WTC11 (cell line): ENCODE data around the gene PCNX3. TPM values are rescaled to one million over a fixed set of nuclear protein-coding genes. Genes with fewer than 3 reads are reported as not detected.
A peak's percentile ranks its signal among the peaks of the same experiment; 100 is the strongest.

ENCODE experiments used
- CBFB ChIP-seq: sonication (generic); formaldehyde crosslinking; IDR thresholded peaks from 2 replicates; pipeline ENCODE4 v1.8.1; 2022; ENCODE audit warnings: mild to moderate bottlenecking, low read depth, missing genetic modification reagents
- CREM ChIP-seq: sonication (generic); formaldehyde crosslinking; IDR thresholded peaks from 2 replicates; pipeline ENCODE4 v1.8.1; 2022; ENCODE audit warnings: mild to moderate bottlenecking, missing genetic modification reagents, moderate library complexity
- FOXJ3 ChIP-seq: sonication (generic); formaldehyde crosslinking; IDR thresholded peaks from 2 replicates; pipeline ENCODE4 v1.9.0; 2021; ENCODE audit warnings: missing genetic modification reagents, mild to moderate bottlenecking, borderline replicate concordance
- FOXP1 ChIP-seq: sonication (generic); formaldehyde crosslinking; IDR thresholded peaks from 2 replicates; pipeline ENCODE4 v1.8.0; 2022; ENCODE audit warnings: missing genetic modification reagents, mild to moderate bottlenecking, moderate library complexity, borderline replicate concordance
- IRF2 ChIP-seq: sonication (generic); formaldehyde crosslinking; IDR thresholded peaks from 2 replicates; pipeline ENCODE4 v1.8.0; 2022; ENCODE audit warnings: low read depth, missing genetic modification reagents, borderline replicate concordance
- NR1H2 ChIP-seq: sonication (generic); formaldehyde crosslinking; IDR thresholded peaks from 2 replicates; pipeline ENCODE4 v1.9.0; 2021; ENCODE audit warnings: mild to moderate bottlenecking, moderate library complexity, missing genetic modification reagents
- NR3C1 ChIP-seq: sonication (generic); formaldehyde crosslinking; conservative IDR thresholded peaks from 2 replicates; pipeline ENCODE4 v1.8.1; 2023; ENCODE audit warnings: low read depth, mild to moderate bottlenecking, missing genetic modification reagents
- RELA ChIP-seq: sonication (generic); formaldehyde crosslinking; IDR thresholded peaks from 2 replicates; pipeline ENCODE4 v1.8.1; 2022; ENCODE audit warnings: missing genetic modification reagents, mild to moderate bottlenecking, borderline replicate concordance
- SMAD3 ChIP-seq: sonication (generic); formaldehyde crosslinking; IDR thresholded peaks from 2 replicates; pipeline ENCODE4 v1.8.0; 2022; ENCODE audit warnings: missing genetic modification reagents, mild to moderate bottlenecking, borderline replicate concordance
- SMAD4 ChIP-seq: sonication (generic); formaldehyde crosslinking; IDR thresholded peaks from 2 replicates; pipeline ENCODE4 v1.8.0; 2022; ENCODE audit warnings: mild to moderate bottlenecking, missing genetic modification reagents
- TEAD4 ChIP-seq: sonication (generic); formaldehyde crosslinking; IDR thresholded peaks from 2 replicates; pipeline ENCODE4 v1.8.0; 2022; ENCODE audit warnings: mild to moderate bottlenecking, missing genetic modification reagents
- ZNF138 ChIP-seq: sonication (generic); formaldehyde crosslinking; conservative IDR thresholded peaks from 2 replicates; pipeline ENCODE4 v1.8.1; 2022; ENCODE audit warnings: mild to moderate bottlenecking, moderate library complexity, missing genetic modification reagents
- ZNF263 ChIP-seq: sonication (generic); formaldehyde crosslinking; IDR thresholded peaks from 2 replicates; pipeline ENCODE4 v1.8.1; 2022; ENCODE audit warnings: low read depth, mild to moderate bottlenecking, moderate library complexity, missing genetic modification reagents
- ZNF317 ChIP-seq: sonication (generic); formaldehyde crosslinking; IDR thresholded peaks from 2 replicates; pipeline ENCODE4 v1.8.1; 2023; ENCODE audit warnings: low read depth, mild to moderate bottlenecking, moderate library complexity, missing genetic modification reagents, borderline replicate concordance
- ZNF416 ChIP-seq: fragments of 250-450 bp; sonication (Bioruptor Pico); IDR thresholded peaks from 2 replicates; pipeline ENCODE4 v1.9.0; 2021; ENCODE audit warnings: mild to moderate bottlenecking, inconsistent platforms
- total RNA-seq: library from RNA; stranded (reverse); gene quantifications from 3 replicates; pipeline ENCODE4 v1.2.3, GENCODE V29; 2021
- TF ChIP-seq, protein P1 (sequence below): sonication (generic); formaldehyde crosslinking; IDR thresholded peaks from 2 replicates; pipeline ENCODE4 v1.8.0; 2023; ENCODE audit warnings: missing genetic modification reagents, mild to moderate bottlenecking, borderline replicate concordance
- TF ChIP-seq, protein P2 (sequence below): sonication (generic); formaldehyde crosslinking; conservative IDR thresholded peaks from 2 replicates; pipeline ENCODE4 v1.8.1; 2022; ENCODE audit warnings: mild to moderate bottlenecking, missing genetic modification reagents
- TF ChIP-seq, protein P3 (sequence below): sonication (generic); formaldehyde crosslinking; IDR thresholded peaks from 2 replicates; pipeline ENCODE4 v1.8.1; 2022; ENCODE audit warnings: missing genetic modification reagents, borderline replicate concordance
- TF ChIP-seq, protein P4 (sequence below): fragments of 250-450 bp; sonication (Bioruptor Pico); IDR thresholded peaks from 2 replicates; pipeline ENCODE4 v1.8.0; 2021; ENCODE audit warnings: mild to moderate bottlenecking
- TF ChIP-seq, protein P5 (sequence below): sonication (generic); formaldehyde crosslinking; IDR thresholded peaks from 2 replicates; pipeline ENCODE4 v1.8.1; 2022; ENCODE audit warnings: mild to moderate bottlenecking, moderate library complexity, missing genetic modification reagents
- TF ChIP-seq, protein P6 (sequence below): fragments of 250-450 bp; sonication (Bioruptor Pico); IDR thresholded peaks from 2 replicates; pipeline ENCODE4 v1.9.0; 2021; ENCODE audit warnings: mild to moderate bottlenecking, borderline replicate concordance
- TF ChIP-seq, protein P7 (sequence below): sonication (generic); formaldehyde crosslinking; IDR thresholded peaks from 2 replicates; pipeline ENCODE4 v1.8.0; 2022; ENCODE audit warnings: mild to moderate bottlenecking, missing genetic modification reagents
- TF ChIP-seq, protein P8 (sequence below): sonication (generic); formaldehyde crosslinking; IDR thresholded peaks from 2 replicates; pipeline ENCODE4 v1.8.1; 2023; ENCODE audit warnings: mild to moderate bottlenecking, missing genetic modification reagents

The PCNX3 gene
- total RNA-seq, 1 experiment from 2014 or later = 51.6 TPM

DNA sequence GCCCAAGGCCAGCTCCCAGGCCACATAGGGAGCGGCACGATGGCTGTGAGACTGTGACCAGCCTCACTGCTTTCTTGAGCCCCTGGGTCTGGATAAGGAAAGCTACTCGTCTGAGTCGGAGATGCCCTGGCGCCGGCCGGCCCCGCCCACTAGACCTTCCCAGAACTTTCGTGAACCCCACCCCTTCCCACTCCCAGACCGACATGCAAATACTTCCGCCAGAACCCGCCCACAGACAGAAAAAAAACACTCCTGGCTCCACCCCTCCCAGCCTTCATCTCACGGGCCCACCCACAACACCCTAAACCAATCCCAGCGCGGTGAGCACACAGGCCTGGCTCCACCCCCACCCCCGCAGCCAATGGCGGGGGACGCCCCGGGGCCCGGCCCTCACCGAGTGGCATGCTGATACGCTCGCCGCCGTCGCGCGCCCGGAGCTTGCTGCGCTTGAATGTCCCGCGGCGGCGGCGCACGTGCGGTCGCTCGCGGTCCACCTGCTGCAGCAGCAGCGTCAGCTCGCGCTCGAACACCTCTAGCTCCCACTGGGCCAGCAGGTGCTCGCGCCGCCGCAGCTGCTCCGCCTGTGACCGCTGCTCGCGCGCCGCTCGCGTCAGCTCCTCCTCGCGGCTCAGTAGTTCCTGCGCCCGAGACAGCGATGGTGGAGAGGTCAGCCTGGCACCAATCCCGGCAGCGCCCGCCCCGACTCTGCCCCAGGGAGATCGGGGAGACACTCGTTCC is 8.5 kb upstream of the PCNX3 start (continued):
- TF ChIP-seq, protein P1, sequence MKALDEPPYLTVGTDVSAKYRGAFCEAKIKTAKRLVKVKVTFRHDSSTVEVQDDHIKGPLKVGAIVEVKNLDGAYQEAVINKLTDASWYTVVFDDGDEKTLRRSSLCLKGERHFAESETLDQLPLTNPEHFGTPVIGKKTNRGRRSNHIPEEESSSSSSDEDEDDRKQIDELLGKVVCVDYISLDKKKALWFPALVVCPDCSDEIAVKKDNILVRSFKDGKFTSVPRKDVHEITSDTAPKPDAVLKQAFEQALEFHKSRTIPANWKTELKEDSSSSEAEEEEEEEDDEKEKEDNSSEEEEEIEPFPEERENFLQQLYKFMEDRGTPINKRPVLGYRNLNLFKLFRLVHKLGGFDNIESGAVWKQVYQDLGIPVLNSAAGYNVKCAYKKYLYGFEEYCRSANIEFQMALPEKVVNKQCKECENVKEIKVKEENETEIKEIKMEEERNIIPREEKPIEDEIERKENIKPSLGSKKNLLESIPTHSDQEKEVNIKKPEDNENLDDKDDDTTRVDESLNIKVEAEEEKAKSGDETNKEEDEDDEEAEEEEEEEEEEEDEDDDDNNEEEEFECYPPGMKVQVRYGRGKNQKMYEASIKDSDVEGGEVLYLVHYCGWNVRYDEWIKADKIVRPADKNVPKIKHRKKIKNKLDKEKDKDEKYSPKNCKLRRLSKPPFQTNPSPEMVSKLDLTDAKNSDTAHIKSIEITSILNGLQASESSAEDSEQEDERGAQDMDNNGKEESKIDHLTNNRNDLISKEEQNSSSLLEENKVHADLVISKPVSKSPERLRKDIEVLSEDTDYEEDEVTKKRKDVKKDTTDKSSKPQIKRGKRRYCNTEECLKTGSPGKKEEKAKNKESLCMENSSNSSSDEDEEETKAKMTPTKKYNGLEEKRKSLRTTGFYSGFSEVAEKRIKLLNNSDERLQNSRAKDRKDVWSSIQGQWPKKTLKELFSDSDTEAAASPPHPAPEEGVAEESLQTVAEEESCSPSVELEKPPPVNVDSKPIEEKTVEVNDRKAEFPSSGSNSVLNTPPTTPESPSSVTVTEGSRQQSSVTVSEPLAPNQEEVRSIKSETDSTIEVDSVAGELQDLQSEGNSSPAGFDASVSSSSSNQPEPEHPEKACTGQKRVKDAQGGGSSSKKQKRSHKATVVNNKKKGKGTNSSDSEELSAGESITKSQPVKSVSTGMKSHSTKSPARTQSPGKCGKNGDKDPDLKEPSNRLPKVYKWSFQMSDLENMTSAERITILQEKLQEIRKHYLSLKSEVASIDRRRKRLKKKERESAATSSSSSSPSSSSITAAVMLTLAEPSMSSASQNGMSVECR (CRISPR knock-in tag) = peak; percentile 98
- TF ChIP-seq SMAD3 (CRISPR knock-in tag) (peak; percentile 98), ZNF416 (CRISPR knock-in tag) (no peak), RELA (CRISPR knock-in tag) (peak; percentile 99), TEAD4 (CRISPR knock-in tag) (peak; percentile 90), SMAD4 (CRISPR knock-in tag) (0 out of 2 replicates have a peak, but pooled peaks have one; percentile 20), NR1H2 (0 out of 2 replicates have a peak, but pooled peaks have one; percentile 49), ZNF263 (CRISPR knock-in tag) (peak; percentile 87), CREM (peak; percentile 91), ZNF138 (CRISPR knock-in tag) (peak; percentile 98), IRF2 (CRISPR knock-in tag) (peak; percentile 95), CBFB (CRISPR knock-in tag) (peak; percentile 98), NR3C1 (peak; percentile 95; the same call in 1 of the 2 replicates), FOXJ3 (CRISPR knock-in tag) (0 out of 2 replicates have a peak, but pooled peaks have one; percentile 40), FOXP1 (CRISPR knock-in tag) (peak; percentile 99), ZNF317 (CRISPR knock-in tag) (peak; percentile 81)
- TF ChIP-seq, protein P2, sequence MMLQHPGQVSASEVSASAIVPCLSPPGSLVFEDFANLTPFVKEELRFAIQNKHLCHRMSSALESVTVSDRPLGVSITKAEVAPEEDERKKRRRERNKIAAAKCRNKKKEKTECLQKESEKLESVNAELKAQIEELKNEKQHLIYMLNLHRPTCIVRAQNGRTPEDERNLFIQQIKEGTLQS (CRISPR knock-in tag) = peak; percentile 84
- TF ChIP-seq, protein P3, sequence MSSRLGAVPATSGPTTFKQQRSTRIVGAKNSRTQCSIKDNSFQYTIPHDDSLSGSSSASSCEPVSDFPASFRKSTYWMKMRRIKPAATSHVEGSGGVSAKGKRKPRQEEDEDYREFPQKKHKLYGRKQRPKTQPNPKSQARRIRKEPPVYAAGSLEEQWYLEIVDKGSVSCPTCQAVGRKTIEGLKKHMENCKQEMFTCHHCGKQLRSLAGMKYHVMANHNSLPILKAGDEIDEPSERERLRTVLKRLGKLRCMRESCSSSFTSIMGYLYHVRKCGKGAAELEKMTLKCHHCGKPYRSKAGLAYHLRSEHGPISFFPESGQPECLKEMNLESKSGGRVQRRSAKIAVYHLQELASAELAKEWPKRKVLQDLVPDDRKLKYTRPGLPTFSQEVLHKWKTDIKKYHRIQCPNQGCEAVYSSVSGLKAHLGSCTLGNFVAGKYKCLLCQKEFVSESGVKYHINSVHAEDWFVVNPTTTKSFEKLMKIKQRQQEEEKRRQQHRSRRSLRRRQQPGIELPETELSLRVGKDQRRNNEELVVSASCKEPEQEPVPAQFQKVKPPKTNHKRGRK (CRISPR knock-in tag) = no peak
- TF ChIP-seq, protein P4, sequence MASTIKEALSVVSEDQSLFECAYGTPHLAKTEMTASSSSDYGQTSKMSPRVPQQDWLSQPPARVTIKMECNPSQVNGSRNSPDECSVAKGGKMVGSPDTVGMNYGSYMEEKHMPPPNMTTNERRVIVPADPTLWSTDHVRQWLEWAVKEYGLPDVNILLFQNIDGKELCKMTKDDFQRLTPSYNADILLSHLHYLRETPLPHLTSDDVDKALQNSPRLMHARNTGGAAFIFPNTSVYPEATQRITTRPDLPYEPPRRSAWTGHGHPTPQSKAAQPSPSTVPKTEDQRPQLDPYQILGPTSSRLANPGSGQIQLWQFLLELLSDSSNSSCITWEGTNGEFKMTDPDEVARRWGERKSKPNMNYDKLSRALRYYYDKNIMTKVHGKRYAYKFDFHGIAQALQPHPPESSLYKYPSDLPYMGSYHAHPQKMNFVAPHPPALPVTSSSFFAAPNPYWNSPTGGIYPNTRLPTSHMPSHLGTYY = no peak
- TF ChIP-seq, protein P5, sequence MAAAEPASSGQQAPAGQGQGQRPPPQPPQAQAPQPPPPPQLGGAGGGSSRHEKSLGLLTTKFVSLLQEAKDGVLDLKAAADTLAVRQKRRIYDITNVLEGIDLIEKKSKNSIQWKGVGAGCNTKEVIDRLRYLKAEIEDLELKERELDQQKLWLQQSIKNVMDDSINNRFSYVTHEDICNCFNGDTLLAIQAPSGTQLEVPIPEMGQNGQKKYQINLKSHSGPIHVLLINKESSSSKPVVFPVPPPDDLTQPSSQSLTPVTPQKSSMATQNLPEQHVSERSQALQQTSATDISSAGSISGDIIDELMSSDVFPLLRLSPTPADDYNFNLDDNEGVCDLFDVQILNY (CRISPR knock-in tag) = peak; percentile 98
- TF ChIP-seq, protein P6, sequence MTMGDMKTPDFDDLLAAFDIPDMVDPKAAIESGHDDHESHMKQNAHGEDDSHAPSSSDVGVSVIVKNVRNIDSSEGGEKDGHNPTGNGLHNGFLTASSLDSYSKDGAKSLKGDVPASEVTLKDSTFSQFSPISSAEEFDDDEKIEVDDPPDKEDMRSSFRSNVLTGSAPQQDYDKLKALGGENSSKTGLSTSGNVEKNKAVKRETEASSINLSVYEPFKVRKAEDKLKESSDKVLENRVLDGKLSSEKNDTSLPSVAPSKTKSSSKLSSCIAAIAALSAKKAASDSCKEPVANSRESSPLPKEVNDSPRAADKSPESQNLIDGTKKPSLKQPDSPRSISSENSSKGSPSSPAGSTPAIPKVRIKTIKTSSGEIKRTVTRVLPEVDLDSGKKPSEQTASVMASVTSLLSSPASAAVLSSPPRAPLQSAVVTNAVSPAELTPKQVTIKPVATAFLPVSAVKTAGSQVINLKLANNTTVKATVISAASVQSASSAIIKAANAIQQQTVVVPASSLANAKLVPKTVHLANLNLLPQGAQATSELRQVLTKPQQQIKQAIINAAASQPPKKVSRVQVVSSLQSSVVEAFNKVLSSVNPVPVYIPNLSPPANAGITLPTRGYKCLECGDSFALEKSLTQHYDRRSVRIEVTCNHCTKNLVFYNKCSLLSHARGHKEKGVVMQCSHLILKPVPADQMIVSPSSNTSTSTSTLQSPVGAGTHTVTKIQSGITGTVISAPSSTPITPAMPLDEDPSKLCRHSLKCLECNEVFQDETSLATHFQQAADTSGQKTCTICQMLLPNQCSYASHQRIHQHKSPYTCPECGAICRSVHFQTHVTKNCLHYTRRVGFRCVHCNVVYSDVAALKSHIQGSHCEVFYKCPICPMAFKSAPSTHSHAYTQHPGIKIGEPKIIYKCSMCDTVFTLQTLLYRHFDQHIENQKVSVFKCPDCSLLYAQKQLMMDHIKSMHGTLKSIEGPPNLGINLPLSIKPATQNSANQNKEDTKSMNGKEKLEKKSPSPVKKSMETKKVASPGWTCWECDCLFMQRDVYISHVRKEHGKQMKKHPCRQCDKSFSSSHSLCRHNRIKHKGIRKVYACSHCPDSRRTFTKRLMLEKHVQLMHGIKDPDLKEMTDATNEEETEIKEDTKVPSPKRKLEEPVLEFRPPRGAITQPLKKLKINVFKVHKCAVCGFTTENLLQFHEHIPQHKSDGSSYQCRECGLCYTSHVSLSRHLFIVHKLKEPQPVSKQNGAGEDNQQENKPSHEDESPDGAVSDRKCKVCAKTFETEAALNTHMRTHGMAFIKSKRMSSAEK = no peak
- TF ChIP-seq, protein P7, sequence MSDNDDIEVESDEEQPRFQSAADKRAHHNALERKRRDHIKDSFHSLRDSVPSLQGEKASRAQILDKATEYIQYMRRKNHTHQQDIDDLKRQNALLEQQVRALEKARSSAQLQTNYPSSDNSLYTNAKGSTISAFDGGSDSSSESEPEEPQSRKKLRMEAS (CRISPR knock-in tag) = peak; percentile 100
- TF ChIP-seq, protein P8, sequence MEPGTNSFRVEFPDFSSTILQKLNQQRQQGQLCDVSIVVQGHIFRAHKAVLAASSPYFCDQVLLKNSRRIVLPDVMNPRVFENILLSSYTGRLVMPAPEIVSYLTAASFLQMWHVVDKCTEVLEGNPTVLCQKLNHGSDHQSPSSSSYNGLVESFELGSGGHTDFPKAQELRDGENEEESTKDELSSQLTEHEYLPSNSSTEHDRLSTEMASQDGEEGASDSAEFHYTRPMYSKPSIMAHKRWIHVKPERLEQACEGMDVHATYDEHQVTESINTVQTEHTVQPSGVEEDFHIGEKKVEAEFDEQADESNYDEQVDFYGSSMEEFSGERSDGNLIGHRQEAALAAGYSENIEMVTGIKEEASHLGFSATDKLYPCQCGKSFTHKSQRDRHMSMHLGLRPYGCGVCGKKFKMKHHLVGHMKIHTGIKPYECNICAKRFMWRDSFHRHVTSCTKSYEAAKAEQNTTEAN = peak; percentile 97
